IMR-90 (cell line): ENCODE data around the gene RNF182. TPM values are rescaled to one million over a fixed set of nuclear protein-coding genes. Genes with fewer than 3 reads are reported as not detected.

Source experiments
- ATAC-seq: fragments of 200-7000 bp; cut with Tn5 transposase; 2 replicates; pipeline ENCODE4 v1.9.1; 2020; ENCODE audit warnings: low read depth, mild to moderate bottlenecking, moderate library complexity
- BruUV-seq: library from RNA; stranded (reverse); fragments of 400-500 nt; replicated peaks from 2 replicates; lab custom pipeline; 2021; lab: Mats Ljungman, UMichigan
- CTCF ChIA-PET: fragments of 300-600 bp; formaldehyde crosslinking; extraction: SDS; loops from one replicate; lab custom pipeline; 2021; ENCODE audit warnings: antibody characterized with exemption; lab: Yijun Ruan, JAX
- POLR2A ChIA-PET: fragments of 300-600 bp; sonication (Branson Sonifier 250); formaldehyde crosslinking; loops from one replicate; lab custom pipeline; 2022; ENCODE audit warnings: antibody characterized with exemption; ENCODE audit not compliant: unreplicated experiment; lab: Charles Lee
- DNase-seq: peaks from one replicate; pipeline ENCODE4 v3.0.0; 2013
- H2AFZ ChIP-seq: replicated peaks from 2 replicates; pipeline ENCODE3; 2013; ENCODE audit warnings: low read length, mild to moderate bottlenecking; ENCODE audit not compliant: poor library complexity
- H2AK5ac ChIP-seq: 2 replicates; pipeline ENCODE4 v1.6.1; 2013; ENCODE audit warnings: low read depth, low read length, inconsistent platforms
- H2AK9ac ChIP-seq: replicated peaks from 2 replicates; pipeline ENCODE3; 2013; ENCODE audit warnings: mild to moderate bottlenecking, low read depth, low read length, moderate library complexity; ENCODE audit not compliant: poor library complexity
- H2BK120ac ChIP-seq: 2 replicates; pipeline ENCODE4 v1.6.1; 2013; ENCODE audit warnings: low read depth, low read length, inconsistent platforms
- H2BK15ac ChIP-seq: 3 replicates; pipeline ENCODE4 v1.6.1; 2013; ENCODE audit warnings: low read depth, low read length, inconsistent platforms
- H2BK20ac ChIP-seq: 2 replicates; pipeline ENCODE4 v1.6.1; 2013; ENCODE audit warnings: low read depth, mild to moderate bottlenecking, inconsistent platforms, low read length, moderate library complexity
- H2BK5ac ChIP-seq: 2 replicates; pipeline ENCODE4 v1.6.1; 2013; ENCODE audit warnings: mild to moderate bottlenecking, low read depth, low read length, inconsistent platforms; ENCODE audit not compliant: poor library complexity, severe bottlenecking
- H3K14ac ChIP-seq: replicated peaks from 2 replicates; pipeline ENCODE4 v1.6.1; 2013; ENCODE audit warnings: low read depth, low read length, inconsistent platforms
- H3K18ac ChIP-seq: 2 replicates; pipeline ENCODE4 v1.6.1; 2013; ENCODE audit warnings: low read depth, low read length, control low read depth
- H3K23ac ChIP-seq: 2 replicates; pipeline ENCODE4 v1.6.1; 2013; ENCODE audit warnings: low read depth, low read length, inconsistent platforms
- H3K27ac ChIP-seq: 2 replicates; pipeline ENCODE4 v1.5.1; 2013; ENCODE audit warnings: mild to moderate bottlenecking, control low read depth, low read length; ENCODE audit not compliant: insufficient read depth
- H3K27me3 ChIP-seq: 2 replicates; pipeline ENCODE4 v1.6.1; 2013; ENCODE audit warnings: low read length; ENCODE audit not compliant: control insufficient read depth, insufficient read depth
- H3K36me3 ChIP-seq: 2 replicates; pipeline ENCODE4 v1.6.1; 2013; ENCODE audit warnings: low read length, mixed read lengths; ENCODE audit not compliant: control insufficient read depth, insufficient read depth
- H3K4ac ChIP-seq: 2 replicates; pipeline ENCODE4 v1.6.1; 2013; ENCODE audit warnings: low read depth, low read length, inconsistent platforms
- H3K4me1 ChIP-seq: 2 replicates; pipeline ENCODE4 v1.6.1; 2013; ENCODE audit warnings: low read length, mixed read lengths; ENCODE audit not compliant: control insufficient read depth, insufficient read depth
- H3K4me2 ChIP-seq: 2 replicates; pipeline ENCODE4 v1.6.1; 2013; ENCODE audit warnings: low read depth, mild to moderate bottlenecking, control low read depth, low read length, moderate library complexity
- H3K4me3 ChIP-seq: 2 replicates; pipeline ENCODE4 v1.5.1; 2013; ENCODE audit warnings: low read depth, mild to moderate bottlenecking, control low read depth, low read length, moderate library complexity; ENCODE audit not compliant: insufficient read depth
- H3K56ac ChIP-seq: 2 replicates; pipeline ENCODE4 v1.6.1; 2013; ENCODE audit warnings: low read length, inconsistent platforms; ENCODE audit not compliant: insufficient read depth; ENCODE audit errors: extremely low read depth
- H3K79me1 ChIP-seq, 2 experiments: 2 replicates each; pipeline ENCODE4 v1.6.1; 2013; ENCODE audit warnings: low read length in 2 of 2, inconsistent platforms in 1 of 2, low read depth in 1 of 2
- H3K9ac ChIP-seq: 2 replicates; pipeline ENCODE4 v1.6.1; 2013; ENCODE audit warnings: low read depth, low read length, control low read depth
- H3K9me1 ChIP-seq: 2 replicates; pipeline ENCODE4 v1.6.1; 2013; ENCODE audit warnings: low read length, inconsistent platforms; ENCODE audit not compliant: insufficient read depth
- H3K9me3 ChIP-seq: 2 replicates; pipeline ENCODE4 v1.6.1; 2013; ENCODE audit warnings: low read length; ENCODE audit not compliant: control insufficient read depth, insufficient read depth
- H4K20me1 ChIP-seq: 2 replicates; pipeline ENCODE4 v1.6.1; 2013; ENCODE audit warnings: low read length, inconsistent platforms; ENCODE audit not compliant: insufficient read depth
- H4K5ac ChIP-seq: 2 replicates; pipeline ENCODE4 v1.6.1; 2013; ENCODE audit warnings: mild to moderate bottlenecking, low read depth, low read length, control low read depth
- H4K8ac ChIP-seq, 2 experiments: 2 replicates each; pipeline ENCODE4 v1.6.1; 2013; ENCODE audit warnings: low read depth in 2 of 2, low read length in 2 of 2, control low read depth in 1 of 2, inconsistent platforms in 1 of 2
- H4K91ac ChIP-seq: 2 replicates; pipeline ENCODE4 v1.6.1; 2013; ENCODE audit warnings: low read depth, low read length, inconsistent platforms; ENCODE audit not compliant: insufficient read depth
- BHLHE40 ChIP-seq: fragments of 150-350 bp; IDR thresholded peaks from 2 replicates; pipeline ENCODE4 v1.6.1; 2016; ENCODE audit warnings: mild to moderate bottlenecking, low read depth, low read length
- CHD1 ChIP-seq: IDR thresholded peaks from 2 replicates; pipeline ENCODE4 v1.6.1; 2012; ENCODE audit warnings: low read depth, low read length, improper control_type of control experiment
- MAFK ChIP-seq: IDR thresholded peaks from 2 replicates; pipeline ENCODE4 v1.6.1; 2012; ENCODE audit warnings: low read depth, low read length, improper control_type of control experiment
- MAZ ChIP-seq: IDR thresholded peaks from 2 replicates; pipeline ENCODE4 v1.6.1; 2012; ENCODE audit warnings: low read depth, mild to moderate bottlenecking, low read length, improper control_type of control experiment, moderate library complexity, borderline replicate concordance
- MXI1 ChIP-seq: IDR thresholded peaks from 2 replicates; pipeline ENCODE4 v1.6.1; 2012; ENCODE audit warnings: low read depth, mild to moderate bottlenecking, low read length, moderate library complexity, borderline replicate concordance
- POLR2A ChIP-seq: IDR thresholded peaks from 2 replicates; pipeline ENCODE4 v1.6.1; 2012; ENCODE audit warnings: mild to moderate bottlenecking, low read depth, low read length
- RCOR1 ChIP-seq: IDR thresholded peaks from 2 replicates; pipeline ENCODE4 v1.6.1; 2012; ENCODE audit warnings: mild to moderate bottlenecking, low read length, improper control_type of control experiment; ENCODE audit not compliant: insufficient replicate concordance
- WGBS, 2 experiments: methylation state at CpG; one replicate each; pipeline versions ENCODE4 v1.1.5 to v1.1.7; 2013; ENCODE audit warnings: missing lambda C conversion rate in 2 of 2; ENCODE audit not compliant: insufficient read length in 1 of 2; ENCODE audit errors: extremely low coverage in 2 of 2; 5-methylcytosine and 5-hydroxymethylcytosine counted together
- dilution Hi-C: fragments of 300-500 bp; cut with HindIII; formaldehyde crosslinking; loops from one replicate; pipeline ENCODE4 v1.14.3; 2018; ENCODE audit warnings: low sequenced_read_pairs; ENCODE audit not compliant: unreplicated experiment
- in situ Hi-C: fragments of 300-500 bp; cut with MboI; formaldehyde crosslinking; loops from 3 replicates; pipeline ENCODE4 v1.14.3; 2019; ENCODE audit warnings: low sequenced_read_pairs, inconsistent platforms, mixed read lengths
- intact Hi-C: fragments of 100-400 bp; cut with micrococcal nuclease; formaldehyde crosslinking; loops from 2 replicates; pipeline ENCODE4 v1.10.0; 2022
- polyA plus RNA-seq, 3 experiments: library from polyadenylated mRNA; depleted of rRNA; stranded (reverse); fragments of >200 nt; gene quantifications; 2 replicates each; pipeline ENCODE4 v1.2.3, GENCODE V29; 2012; ENCODE audit warnings: low replicate concordance in 1 of 3
- total RNA-seq: library from RNA; depleted of rRNA; stranded (reverse); fragments of >200 nt; gene quantifications from 2 replicates; pipeline ENCODE4 v1.2.3, GENCODE V29; 2012
- TF ChIP-seq, protein P1 (sequence below): fragments of 150-350 bp; IDR thresholded peaks from 2 replicates; pipeline ENCODE4 v1.6.1; 2016; ENCODE audit warnings: low read depth, mild to moderate bottlenecking, low read length, moderate library complexity, borderline replicate concordance
- TF ChIP-seq, protein P2 (sequence below): conservative IDR thresholded peaks from 2 replicates; pipeline ENCODE4 v1.5.1; 2012; ENCODE audit warnings: mild to moderate bottlenecking, low read depth, low read length, improper control_type of control experiment

RNF182 gene
- total and polyA plus RNA-seq, 2 of the 4 experiments (the other 2 are of a cell fraction): 4.1 to 9.1 TPM

DNA sequence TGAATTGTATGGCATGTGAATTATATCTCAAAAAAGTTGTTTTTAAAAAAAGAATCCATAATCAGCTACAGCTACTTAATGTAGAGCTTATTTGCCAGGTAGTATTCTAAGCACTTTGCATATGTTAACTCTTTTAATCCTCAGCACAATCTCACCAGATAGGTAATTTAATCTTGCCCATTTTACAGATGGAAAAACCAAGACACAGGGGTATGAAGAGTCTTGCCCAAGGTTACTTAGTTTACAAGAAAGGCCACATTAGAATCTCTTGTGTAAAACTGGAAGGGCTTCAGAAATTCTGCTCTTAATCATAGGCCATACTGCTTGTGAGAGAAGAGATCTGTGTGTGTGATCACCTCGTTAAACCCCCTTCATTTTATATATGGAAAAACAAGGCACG lies 13.4 kb upstream of the RNF182 start:
- POLR2A ChIA-PET: no interaction called here
- Histone ChIP-seq H3K9me1 (no peaks in the 10 kb centered on the region), H3K27ac (no peak overlapping the region), H4K20me1 (no peaks in the 10 kb centered on the region), H2BK20ac (no peak overlapping the region), H3K36me3 (no peaks in the 10 kb centered on the region), H3K4me2 (no peak overlapping the region), H3K4me1 (no peaks in the 10 kb centered on the region; the same call in 1 of the 2 replicates), H2AK5ac (no peak overlapping the region), H3K9me3 (no peaks in the 10 kb centered on the region), H2BK5ac (no peak overlapping the region), H3K4ac (no peak overlapping the region), H3K56ac (no peak overlapping the region), H3K14ac (no peak overlapping the region), H3K79me1 (no peaks in the 10 kb centered on the region), H4K91ac (no peak overlapping the region), H4K8ac (no peak overlapping the region), H3K27me3 (peaks cover 3% of the 10 kb centered on the region), H2BK120ac (no peak overlapping the region), H3K4me3 (no peak overlapping the region), H2AK9ac (no peak overlapping the region), H3K9ac (no peak overlapping the region), H3K18ac (no peak overlapping the region), H2BK15ac (no peak overlapping the region), H2AFZ (no peak overlapping the region), H3K23ac (no peak overlapping the region), H4K5ac (no peak overlapping the region)
- no peak for DNase-seq
- no TSS peak for BruUV-seq
- CTCF ChIA-PET: interaction anchor here (2.0 to 7.5 kb wide), 2 partner anchors 155 to 234 kb away, joined by 4 to 88 read pairs; no protein-coding TSS in a partner anchor
- no CpG with 5 or more reads among the region's 2 CpGs for WGBS, 2 experiments
- ATAC-seq: no peak
- TF ChIP-seq MAZ: no peak
- TF ChIP-seq MXI1: no peak
- TF ChIP-seq, protein P1, sequence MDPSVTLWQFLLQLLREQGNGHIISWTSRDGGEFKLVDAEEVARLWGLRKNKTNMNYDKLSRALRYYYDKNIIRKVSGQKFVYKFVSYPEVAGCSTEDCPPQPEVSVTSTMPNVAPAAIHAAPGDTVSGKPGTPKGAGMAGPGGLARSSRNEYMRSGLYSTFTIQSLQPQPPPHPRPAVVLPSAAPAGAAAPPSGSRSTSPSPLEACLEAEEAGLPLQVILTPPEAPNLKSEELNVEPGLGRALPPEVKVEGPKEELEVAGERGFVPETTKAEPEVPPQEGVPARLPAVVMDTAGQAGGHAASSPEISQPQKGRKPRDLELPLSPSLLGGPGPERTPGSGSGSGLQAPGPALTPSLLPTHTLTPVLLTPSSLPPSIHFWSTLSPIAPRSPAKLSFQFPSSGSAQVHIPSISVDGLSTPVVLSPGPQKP: no peak
- TF ChIP-seq MAFK: no peak
- no peak for TF ChIP-seq RCOR1
- no peak for TF ChIP-seq BHLHE40
- no peak for TF ChIP-seq POLR2A
- TF ChIP-seq, protein P2, sequence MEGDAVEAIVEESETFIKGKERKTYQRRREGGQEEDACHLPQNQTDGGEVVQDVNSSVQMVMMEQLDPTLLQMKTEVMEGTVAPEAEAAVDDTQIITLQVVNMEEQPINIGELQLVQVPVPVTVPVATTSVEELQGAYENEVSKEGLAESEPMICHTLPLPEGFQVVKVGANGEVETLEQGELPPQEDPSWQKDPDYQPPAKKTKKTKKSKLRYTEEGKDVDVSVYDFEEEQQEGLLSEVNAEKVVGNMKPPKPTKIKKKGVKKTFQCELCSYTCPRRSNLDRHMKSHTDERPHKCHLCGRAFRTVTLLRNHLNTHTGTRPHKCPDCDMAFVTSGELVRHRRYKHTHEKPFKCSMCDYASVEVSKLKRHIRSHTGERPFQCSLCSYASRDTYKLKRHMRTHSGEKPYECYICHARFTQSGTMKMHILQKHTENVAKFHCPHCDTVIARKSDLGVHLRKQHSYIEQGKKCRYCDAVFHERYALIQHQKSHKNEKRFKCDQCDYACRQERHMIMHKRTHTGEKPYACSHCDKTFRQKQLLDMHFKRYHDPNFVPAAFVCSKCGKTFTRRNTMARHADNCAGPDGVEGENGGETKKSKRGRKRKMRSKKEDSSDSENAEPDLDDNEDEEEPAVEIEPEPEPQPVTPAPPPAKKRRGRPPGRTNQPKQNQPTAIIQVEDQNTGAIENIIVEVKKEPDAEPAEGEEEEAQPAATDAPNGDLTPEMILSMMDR: no peak
- no peak for TF ChIP-seq CHD1
- in situ Hi-C loops: loop anchor here (5.0 to 25.0 kb wide), 2 partner anchors 151 to 1476 kb away; no protein-coding TSS in a partner anchor
- dilution Hi-C loops: no loop called here
- intact Hi-C loops: no loop called here
